NCI-H1092 (cell line): ENCODE measurements around the gene PPTC7.
"Not testable (repeated sequence)": the region's sequence is repeated elsewhere in the genome, so short reads cannot be mapped to it uniquely, and the experiment has no call there.

Source experiments
- DNase-seq: peaks from one replicate; lab custom pipeline; 2025; lab: John Stamatoyannopoulos, UW

PPTC7 gene

DNA sequence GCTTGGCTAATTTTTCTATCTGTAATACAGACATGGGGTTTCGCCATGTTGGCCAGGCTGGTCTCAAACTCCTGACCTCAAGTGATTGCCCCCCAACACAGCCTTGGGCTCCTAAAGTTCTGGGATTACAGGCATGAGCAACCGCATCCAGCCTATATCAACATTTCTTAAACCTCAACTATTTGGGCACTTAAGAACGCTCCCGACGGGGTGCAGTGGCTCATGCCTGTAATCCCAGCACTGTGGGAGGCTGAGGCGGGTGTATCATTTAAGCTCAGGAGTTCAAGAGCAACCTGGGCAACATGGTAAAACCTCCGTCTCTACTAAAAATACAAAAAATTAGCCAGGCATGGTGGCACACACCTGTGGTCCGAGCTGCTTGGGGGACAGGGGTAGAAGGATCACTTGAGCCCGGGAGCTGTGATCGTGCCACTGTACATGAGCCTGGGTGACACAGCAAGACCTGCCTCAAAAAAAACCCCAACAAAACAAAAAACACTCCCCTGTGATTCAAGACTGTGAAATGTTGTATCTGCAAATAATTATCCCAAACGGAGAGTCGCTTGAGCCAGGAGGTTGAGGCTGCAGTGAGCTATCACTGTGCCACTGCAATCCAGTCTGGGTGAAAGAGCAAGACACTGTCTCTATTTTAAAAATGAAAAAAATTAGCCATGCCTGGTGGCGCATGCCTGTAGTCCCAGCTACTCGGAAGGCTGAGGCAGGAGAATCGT is 21.5 kb downstream of the PPTC7 start:
- DNase-seq = no peak

GRCh38 chr12:110560946-110561345 is 22.2 kb downstream of the PPTC7 start:
- DNase-seq = no peak

DNA sequence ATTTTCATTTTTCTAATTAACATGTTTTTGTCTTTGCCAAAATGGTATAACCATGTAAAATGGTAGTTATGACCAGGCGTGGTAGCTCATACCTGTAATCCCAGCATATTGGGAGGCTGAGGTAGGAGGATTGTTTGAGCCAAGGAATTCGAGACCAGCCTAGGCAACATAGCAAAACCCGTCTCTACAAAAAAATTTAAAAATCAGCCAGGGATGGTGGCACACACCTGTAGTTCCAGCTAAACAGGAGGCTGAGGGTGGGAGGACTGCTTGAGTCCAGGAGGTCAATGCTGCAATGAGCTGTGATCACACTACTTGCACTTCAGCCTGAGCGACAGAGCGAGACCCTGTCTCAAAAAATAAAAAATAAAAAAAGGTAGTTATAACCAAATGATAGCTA is 23.1 kb downstream of the PPTC7 start:
- DNase-seq = no peak

DNA sequence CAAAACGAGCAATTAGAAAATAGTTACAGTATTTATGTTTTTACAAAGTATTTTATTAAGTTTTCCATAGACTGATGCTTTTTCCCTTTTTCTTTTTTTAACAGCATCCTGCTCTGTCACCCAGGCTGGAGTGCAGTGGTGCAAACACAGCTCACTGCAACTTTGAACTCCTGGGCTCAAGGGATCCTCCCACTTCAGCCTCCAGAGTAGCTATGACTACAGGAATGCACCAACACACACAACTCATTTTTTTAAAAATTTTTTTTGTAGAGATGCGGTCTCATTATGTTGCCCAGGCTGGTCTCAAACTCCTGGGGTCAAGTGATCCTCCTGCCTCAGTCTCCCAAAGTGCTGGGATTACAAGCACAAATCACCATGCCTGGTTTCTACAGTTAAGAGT is 24.2 kb downstream of the PPTC7 start:
- DNase-seq = not testable (repeated sequence)

DNA sequence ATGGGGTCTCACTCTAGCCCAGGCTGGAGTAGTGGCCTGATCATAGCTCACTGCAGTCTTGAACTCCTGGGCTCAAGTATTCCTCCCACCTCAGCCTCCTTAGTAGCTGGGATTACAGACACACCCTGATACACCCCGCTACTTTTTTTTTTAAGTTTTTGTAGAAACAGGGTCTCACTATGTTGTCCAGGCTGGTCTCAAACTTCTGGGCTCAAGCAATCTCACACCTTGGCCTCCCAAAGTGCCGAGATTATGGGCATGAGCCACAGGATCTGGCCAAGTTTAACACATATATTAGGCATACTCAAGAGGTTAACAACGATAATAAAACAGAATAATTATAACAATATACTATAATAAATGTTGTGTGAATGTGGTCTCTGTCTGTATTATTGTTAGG is 25.8 kb downstream of the PPTC7 start:
- DNase-seq = no peak

DNA sequence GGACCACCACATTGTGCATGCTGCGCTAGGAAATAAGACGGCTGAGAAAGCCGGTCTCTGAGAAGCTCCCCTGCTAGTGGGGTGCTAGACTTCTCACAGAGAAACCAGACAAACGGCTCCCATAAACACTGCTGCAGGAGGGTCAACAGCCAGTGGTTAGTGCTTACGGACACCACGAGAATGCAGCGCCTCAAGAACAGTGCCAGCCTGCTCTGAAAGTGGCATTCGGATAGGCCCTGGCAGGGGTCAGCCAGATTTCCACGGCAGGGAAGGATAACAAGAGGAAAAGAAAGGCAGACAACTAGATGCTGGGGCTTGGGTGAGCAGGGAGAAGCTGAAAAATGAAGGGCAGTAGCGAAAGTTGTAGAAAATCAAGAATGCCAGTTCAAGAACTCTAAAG is 26.4 kb downstream of the PPTC7 start:
- no peak for DNase-seq

GRCh38 chr12:110555577-110556406 is 27.3 kb downstream of the PPTC7 start:
- no peak for DNase-seq

- DNase-seq = no peak
Measured at GRCh38 chr12:110554184-110554583, 28.9 kb downstream of the PPTC7 start.

- no peak for DNase-seq
Measured at GRCh38 chr12:110550981-110551380, 32.1 kb downstream of the PPTC7 start.

GRCh38 chr12:110549716-110550115 is 33.4 kb downstream of the PPTC7 start:
- DNase-seq = no peak

DNA sequence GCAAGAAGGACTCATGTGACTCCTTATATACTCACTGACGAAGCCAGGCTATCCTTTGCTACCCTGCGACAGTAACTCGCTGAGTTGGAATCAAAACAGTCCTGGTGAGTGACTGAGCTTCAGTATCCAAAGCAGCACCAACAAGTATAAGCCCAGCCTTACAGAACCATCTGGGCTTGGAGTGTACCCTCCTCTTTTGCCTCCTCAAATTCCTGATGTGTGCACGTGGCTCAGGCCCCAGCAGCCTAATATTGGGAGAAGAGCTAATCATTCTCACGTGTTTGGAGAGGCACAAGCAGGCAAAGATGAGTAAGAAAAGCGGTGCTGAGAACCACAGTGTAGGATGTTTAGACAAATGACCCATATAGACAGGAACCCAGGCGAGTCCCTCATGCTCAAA is 34.4 kb downstream of the PPTC7 start:
- no peak for DNase-seq

DNA sequence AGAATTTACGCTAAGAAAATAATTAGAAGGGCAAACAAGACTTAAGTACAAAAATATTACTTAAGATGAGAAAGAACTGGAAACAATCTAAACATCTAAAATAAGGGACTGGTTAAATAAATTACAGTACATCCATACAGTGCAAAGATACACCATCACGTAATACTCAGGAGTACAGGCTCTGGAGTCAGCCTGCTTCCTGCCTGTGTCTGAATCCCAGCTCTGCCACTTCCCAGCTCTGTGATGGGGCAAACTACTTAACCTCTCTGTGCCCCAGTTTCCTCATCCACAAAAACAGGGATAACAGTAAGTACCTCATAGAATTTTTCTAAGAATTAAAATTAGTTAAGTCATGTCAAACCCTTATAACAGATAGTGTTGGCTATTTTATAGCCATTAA is 36.0 kb downstream of the PPTC7 start:
- no peak for DNase-seq

- DNase-seq = no peak
Measured at GRCh38 chr12:110546339-110546738, 36.8 kb downstream of the PPTC7 start.

DNA sequence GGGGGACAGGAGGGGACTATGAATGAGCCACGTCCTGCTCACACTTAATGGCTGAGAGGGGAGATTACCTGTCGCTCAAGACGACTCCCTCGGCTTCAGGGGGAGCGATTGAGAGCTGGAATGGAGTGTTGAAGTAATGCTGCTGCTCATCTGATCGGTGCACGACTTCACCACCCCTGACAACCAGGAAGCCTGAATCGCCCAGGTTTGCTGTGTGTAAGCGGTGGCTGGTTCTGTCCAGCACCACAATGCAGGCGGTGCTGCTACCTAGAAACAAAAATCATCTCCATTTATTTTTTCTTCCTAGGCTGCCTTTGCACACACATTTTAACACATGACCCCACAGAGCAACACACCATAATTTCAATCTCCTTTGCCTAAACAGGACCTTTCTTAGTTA is 37.3 kb downstream of the PPTC7 start:
- no peak for DNase-seq

- not testable (repeated sequence) for DNase-seq
Measured at GRCh38 chr12:110545259-110545658, 37.9 kb downstream of the PPTC7 start.

- no peak for DNase-seq
Measured at GRCh38 chr12:110543965-110544364, 39.2 kb downstream of the PPTC7 start.

DNA sequence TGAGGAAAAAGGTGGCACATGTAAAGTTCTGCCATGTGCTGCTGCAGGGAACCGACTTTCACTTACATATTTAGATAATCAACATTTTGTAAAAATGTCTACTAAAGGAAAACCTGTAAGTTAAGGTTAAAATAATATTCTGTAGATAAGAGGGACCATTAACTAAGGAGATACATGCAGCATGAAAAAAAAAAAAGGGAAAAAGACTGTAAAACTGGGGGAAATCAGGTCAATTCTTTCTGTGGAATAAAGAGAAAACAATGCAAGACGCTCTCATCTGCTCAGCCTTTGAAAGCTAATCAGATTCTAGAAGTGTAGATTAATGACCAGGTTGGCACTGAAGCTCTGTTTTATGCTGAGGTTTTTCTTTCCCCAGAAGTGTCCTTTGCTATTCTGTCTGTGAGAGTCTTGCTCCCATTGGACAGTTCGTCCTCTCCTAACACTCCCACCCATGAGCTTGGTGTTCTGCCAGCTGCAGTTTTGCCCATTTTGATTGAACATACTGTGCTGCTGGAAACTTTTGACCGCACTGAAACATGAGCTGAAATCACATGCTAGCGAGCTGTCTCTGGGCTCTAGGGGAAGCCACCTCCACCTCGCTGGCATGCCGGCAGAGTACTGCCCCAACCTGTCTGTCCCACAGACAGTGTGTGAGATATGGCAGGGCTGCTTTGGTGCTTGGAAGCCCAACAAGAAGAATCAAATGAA is 39.7 kb downstream of the PPTC7 start:
- no peak for DNase-seq

DNA sequence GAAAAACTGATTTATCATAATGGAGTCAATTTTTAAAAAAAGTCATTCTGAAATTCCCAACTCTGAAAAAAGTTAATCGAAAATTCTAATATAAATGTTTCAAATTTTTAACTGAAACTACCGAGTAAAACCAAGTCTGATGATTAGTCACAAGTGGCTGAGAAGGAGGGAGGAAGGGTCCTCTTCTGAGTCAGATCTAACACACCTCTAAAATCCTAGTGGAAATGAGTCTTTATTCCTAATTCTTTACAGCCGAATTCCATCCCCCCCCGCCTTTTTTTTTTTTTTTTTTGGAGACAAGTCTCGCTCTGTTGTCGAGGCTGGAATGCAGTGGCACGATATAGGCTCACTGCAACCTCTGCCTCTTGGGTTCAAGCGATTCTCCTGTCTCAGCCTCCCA is 43.1 kb downstream of the PPTC7 start:
- no peak for DNase-seq

DNA sequence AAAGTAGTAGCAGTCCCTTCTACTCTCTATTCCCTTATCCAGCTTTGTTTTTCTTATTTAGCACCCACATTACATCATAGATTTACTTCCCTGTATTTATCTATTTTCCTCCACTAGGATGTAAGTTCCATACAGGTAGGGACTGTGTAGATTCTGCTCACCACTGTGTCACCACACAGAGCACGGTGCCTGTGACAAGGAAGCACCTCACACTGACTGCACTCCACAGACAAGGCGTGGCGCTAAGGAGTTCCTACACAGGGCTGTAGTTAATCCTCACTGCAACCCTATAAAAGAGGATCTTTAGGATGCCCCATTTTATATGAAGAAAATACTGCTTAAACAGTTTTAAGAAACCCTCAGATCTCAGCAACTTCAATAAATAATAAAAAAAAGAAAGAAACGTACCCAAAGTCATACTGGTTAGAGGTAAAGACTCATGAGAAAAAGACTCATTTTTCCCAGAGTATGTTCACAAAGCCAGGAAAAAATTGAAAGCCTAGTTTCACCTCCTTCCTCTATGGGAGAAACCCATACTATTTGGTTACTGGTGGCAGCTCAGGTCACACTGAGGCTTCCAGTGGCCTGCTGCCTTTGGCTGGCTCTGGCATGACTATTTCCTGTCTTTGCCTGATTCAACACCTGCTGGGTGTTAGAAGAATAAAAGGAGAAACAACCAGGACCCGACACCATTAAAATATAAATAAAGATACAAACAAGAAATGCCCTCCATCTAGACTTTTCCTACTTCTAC is 44.1 kb downstream of the PPTC7 start:
- DNase-seq = no peak

GRCh38 chr12:110537605-110538409 is 45.3 kb downstream of the PPTC7 start:
- DNase-seq = no peak
